Measurements from ENCODE around the gene CELF1. TPM values are rescaled to one million over a fixed set of nuclear protein-coding genes. Genes with fewer than 3 reads are reported as not detected.
"Not testable (repeated sequence)": the region's sequence is repeated elsewhere in the genome, so short reads cannot be mapped to it uniquely, and the experiment has no call there.

The CELF1 gene
- total RNA-seq, 1 experiment from 2014 or later = 73.1 TPM

DNA sequence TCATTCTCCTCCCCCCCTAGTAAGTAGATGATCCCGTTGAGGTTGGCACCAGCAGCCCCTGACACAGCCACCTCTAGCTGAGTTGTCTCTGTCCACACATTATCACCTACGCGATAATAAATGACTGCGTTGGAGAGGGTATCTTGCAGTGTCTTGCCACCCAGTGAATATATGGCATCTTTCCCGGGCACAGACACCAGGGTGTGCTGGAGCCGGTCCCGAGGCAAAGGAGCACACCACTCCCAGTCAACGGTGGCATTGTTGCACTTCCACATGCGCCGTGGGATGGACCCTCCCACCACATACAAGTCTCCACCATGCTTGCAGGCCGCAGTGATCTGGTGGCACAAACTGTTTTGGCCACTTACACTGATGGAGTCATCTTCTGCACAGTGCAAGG, 20.4 kb upstream of the CELF1 start:
- DNase-seq (ENCODE audit: low read depth) = no peak

DNA sequence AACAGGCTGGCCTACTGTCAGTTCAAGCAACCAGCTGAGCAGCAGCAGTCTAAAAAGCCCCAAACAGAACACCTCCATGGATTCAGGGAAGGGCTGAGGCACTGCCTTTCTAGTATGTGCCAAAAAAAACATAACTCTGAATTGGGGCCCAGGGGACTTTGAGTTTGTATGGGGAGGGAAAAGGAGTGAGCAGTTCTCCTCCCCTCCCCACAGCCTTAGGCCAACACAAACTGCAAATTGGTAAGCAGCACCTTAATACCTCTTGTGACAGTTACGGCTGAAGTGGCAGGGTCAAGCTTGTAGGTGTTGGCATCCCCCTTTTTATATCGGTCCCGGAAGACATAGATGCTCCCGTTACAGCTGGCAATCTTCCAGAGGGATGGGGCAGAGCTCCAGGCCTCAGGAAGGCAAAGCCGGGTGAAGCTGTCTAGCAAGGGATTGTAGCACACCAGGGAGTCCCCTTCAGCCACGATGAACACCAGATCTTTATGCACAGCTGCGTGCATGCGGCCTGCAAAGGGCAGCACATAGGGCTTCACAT, 19.9 kb upstream of the CELF1 start:
- DNase-seq (ENCODE audit: low read depth) = no peak

DNA sequence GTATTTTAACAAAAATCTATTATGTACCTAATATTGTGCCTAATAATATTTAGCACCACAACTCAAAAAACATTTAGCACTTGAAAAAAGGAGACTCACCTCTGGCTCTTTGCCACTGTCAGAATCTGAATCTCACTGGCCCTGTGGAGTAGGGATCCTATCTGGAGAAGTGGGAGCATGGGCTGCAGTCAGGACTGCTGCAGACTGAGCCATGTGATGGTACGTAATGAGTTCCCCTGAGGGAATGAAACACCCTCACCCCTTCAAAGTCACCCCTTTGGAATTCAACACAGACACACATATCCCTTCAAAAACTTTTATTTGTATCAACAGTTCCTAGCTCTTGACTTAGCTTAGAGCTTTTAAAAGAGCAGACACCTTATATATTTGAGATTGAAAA, 19.0 kb upstream of the CELF1 start:
- DNase-seq (ENCODE audit: low read depth) = peak; percentile 81

DNA sequence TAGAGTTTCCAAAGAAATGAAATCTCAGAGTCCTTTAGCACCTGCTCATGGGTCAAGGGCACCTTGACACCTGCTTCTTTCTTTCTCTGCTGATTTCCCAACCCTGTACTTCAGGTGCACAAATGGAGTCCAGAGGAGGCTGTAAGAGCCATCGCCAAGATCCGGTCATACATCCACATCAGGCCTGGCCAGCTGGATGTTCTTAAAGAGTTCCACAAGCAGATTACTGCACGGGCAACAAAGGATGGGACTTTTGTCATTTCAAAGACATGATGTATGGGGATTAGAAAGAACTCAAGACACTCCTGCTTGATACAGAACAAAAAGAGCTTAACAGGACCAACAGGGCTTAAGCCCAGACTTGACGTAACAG, 18.4 kb upstream of the CELF1 start:
- no peak for DNase-seq (ENCODE audit: low read depth)

DNA sequence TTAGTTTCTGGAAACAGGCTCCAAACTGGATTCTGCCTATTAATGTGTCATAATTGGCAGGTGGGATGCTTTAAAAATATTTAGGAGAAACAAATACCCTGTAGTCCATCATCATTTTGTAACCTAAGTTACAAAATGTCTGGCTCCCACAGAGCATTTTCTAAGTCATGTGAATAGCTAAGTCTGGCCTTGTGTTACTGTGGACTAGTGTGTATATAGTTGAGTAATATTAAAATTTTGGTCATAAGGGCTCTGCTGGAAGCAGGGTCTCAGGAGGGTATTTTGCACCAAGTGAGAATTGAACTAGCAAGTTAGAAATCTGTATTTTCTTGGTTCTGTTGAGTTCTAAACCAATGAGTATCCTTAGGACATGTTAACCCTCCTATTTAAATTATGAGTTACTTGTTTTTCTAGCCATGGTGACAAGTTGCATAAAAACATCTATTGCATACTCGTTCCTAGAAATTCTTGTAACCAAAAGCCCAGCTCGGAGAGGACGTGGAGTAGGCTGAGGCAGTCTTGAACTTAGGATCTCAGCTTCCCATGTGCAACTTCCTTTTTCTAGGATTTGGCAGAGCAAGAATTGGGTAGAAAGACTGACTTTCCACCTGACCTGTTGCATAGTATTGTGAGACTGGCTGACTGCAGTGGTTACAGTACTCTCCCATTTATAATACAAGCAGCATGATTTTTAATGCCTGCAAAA, 17.9 kb upstream of the CELF1 start:
- DNase-seq (ENCODE audit: low read depth) = no peak

GRCh38 chr11:47569646-47570045, 16.7 kb upstream of the CELF1 start:
- no peak for DNase-seq (ENCODE audit: low read depth)

GRCh38 chr11:47566149-47566698, 13.3 kb upstream of the CELF1 start:
- DNase-seq (ENCODE audit: low read depth) = peak; percentile 38

DNA sequence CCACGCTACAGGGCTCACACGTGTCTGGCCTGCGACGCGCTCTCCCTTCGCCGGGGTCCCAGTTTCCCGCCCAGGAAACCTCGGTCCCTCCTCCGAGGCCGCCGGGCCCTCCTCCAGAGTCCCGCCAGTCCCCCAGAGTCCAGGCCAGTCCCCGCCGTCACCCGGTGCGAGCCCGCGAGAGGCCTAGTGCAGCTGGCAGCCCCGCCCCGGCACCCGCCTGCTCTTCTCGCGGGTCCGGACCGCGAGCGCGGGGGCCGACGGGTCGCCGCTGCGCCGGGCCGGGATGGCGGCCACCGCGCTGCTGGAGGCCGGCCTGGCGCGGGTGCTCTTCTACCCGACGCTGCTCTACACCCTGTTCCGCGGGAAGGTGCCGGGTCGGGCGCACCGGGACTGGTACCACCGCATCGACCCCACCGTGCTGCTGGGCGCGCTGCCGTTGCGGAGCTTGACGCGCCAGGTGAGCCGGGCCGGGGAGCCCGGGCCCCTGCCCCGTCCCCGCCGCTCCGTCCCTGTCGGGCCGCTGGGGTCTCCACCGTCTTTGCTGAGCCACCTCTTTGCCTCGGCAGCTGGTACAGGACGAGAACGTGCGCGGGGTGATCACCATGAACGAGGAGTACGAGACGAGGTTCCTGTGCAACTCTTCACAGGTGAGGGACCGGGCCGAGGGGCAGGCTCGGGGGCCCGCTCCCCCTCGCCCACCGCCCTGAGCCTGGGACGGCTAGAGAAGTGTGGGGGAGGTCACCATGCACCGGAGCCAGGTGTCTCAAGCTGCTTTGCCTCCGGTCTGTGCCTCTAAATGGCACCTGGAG, 12.6 kb upstream of the CELF1 start, which contains the start of gene PTPMT1:
TSS of gene PTPMT1 (plus strand) at position 260 of the 809 bp plus-strand sequence. CDS start at position 284, 24 bp downstream.
- peak; percentile 76 for DNase-seq (ENCODE audit: low read depth)

- DNase-seq (ENCODE audit: low read depth) = no peak
Measured at GRCh38 chr11:47564933-47565339, 12.0 kb upstream of the CELF1 start.

GRCh38 chr11:47564366-47564765, 11.4 kb upstream of the CELF1 start:
- DNase-seq (ENCODE audit: low read depth) = not testable (repeated sequence)

DNA sequence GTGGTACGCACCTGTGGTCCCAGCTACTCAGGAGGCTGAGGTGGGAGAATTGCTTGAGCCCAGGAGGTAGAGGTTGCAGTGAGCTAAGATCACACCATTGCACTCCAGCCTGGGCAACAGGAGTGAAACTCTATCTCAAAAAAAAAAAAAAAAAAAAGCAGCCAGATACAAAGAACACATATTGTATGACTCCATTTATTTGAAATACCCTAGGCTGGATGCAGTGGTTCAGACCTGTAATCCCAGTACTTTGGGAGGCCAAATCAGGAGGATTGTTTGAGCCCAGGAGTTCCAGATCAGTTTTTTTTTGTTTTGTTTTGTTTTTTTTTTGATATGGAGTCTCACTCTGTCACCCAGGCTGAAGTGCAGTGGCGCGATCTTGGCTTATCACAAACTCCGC, 9.5 kb upstream of the CELF1 start:
- not testable (repeated sequence) for DNase-seq (ENCODE audit: low read depth)

DNA sequence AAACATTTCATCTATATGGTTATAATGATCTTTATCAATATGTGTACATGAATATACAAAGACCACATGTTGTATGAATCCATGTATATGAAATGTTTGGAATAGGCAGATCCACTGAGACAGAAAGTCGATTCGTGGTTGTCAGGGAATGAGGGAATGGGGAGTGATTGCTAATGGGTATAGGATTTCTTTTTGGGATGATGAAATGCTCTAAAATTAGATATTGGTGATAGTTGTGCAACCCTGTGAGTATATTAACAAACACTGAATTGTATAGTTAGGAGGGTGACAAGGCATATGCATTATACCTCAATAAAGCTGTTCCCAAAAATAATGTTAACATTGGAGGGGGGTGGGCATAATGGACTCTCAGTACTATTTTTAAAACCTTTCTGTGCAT, 7.5 kb upstream of the CELF1 start:
- no peak for DNase-seq (ENCODE audit: low read depth)

DNA sequence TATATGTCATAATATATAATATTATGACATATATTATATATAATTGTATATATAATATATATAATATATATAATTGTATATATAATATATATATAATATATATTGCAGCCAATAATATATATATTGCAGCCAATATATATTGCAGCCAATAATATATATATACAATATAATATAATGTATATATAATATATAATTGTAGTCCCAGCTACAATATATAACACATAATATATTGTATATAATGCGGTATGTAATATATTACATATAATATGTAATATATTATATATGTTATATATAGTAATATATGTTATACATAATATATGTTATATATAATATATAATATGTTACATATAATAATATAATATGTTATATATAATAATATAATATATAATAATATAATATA, 5.8 kb upstream of the CELF1 start:
- no peak for DNase-seq (ENCODE audit: low read depth)

DNA sequence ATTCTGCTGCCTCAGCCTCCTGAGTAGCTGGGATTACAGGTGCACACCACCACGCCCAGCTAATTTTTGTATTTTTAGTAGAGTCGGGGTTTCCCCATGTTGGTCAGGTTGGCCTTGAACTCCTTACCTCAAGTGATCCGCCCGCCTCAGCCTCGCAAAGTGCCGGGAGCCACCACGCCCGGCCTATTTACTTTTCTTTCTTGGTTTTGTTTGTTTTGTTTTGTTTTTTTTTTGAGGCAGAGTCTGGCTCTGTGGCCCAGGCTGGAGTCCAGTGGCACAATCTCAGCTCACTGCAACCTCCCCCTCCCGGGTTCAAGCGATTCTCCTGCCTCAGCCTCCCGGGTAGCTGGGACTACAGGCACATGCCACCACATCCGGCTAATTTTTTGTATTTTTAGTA, 4.1 kb upstream of the CELF1 start:
- not testable (repeated sequence) for DNase-seq (ENCODE audit: low read depth)

- no peak for DNase-seq (ENCODE audit: low read depth)
Measured at GRCh38 chr11:47553406-47553743, 443 bp upstream of the CELF1 start.

DNA sequence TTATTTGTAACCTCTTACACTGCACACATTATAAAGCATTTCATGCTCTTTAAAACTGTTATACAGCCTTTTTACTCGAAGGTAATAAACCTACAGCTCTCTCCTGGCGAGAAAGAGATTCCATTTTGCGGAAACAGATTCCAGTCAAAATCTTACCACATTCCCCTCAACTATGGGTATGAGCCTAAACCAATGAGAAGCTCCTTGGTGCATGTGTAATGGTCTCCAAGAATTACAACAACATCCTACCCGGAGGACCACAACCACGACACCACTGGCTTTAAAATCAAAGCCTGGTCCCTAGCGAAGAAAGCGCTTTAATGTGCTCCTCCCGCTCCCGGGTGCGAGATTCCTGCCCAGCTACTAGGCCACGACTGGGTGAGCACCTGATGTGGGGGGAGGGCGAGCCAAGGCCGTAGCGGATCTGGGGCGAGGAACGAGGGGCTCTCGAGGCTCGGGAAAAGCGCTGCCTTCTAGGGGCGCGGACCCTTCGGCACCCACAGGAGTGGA, 821 bp downstream of the CELF1 start:
- peak; percentile 28 for DNase-seq (ENCODE audit: low read depth)

DNA sequence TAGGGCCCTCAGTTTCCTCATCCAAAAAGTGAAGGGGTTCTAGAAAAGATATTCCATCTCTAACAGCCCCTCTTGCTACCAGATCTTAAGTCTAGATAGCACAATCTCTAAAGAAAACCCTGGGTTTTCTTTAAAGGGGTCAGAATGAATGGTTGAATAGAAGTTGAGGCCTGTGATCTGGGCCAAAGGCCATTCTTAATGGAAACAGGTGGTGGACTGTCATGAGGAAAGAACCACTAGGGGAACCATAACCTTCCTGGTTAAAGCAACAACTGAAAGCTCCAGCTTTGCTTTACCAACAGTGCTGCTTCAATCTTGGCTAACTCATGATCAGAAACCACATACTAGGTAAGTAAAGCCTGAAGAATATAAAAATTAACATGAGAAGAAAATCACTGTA, 1.8 kb downstream of the CELF1 start:
- DNase-seq (ENCODE audit: low read depth) = peak; percentile 49

GRCh38 chr11:47550288-47551047, 2.5 kb downstream of the CELF1 start:
- no peak for DNase-seq (ENCODE audit: low read depth)

- not testable (repeated sequence) for DNase-seq (ENCODE audit: low read depth)
Measured at GRCh38 chr11:47546274-47546673, 6.7 kb downstream of the CELF1 start.

DNA sequence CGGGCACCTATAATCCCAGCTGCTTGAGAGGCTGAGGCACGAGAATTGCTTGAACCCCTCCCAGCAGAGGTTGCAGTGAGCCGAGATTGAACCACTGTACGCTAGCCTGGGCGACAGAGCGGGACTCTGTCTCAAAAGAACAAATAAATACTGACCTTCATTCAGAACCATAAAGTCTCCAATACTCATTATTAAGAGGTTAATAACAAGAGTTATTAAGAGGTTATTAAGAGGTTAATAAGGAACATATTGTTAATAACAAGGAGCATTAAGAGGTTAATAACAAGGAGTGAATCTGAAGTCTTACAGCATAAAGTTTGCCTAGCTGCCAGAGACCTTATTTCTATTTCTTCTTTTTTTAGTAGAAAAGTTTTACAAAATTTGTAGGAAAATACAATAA, 7.6 kb downstream of the CELF1 start:
- no peak for DNase-seq (ENCODE audit: low read depth)

GRCh38 chr11:47541070-47541469, 11.9 kb downstream of the CELF1 start:
- no peak for DNase-seq (ENCODE audit: low read depth)

DNA sequence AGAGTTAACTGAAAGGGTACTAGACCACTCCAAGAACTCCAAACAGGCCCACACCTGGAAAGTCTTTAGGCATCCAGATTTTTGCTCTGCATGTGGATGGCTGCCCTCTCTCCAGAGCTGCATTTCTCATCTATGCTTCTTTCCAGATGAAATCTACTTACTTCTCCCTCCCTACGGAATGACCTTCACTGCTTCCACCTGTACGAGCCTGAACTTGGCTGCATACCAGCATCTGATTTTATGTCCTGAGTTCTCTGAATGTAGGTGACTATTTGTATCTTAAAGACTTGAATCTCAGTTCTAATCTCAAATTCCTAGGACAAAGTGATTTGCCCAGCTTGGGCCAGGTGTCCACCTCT, 13.3 kb downstream of the CELF1 start:
- no peak for DNase-seq (ENCODE audit: low read depth)

Measured in M059J (cell line).